OCI-LY3 (cell line): ENCODE measurements around the gene REPS2.
A peak's percentile ranks its signal among the peaks of the same experiment; 100 is the strongest.

Source experiments
- H2AFZ ChIP-seq: fragments of 200-600, 300-600 bp; shearing (Covaris generic); 2 replicates; pipeline ENCODE4 v1.6.0; 2014; ENCODE audit warnings: antibody characterized with exemption, low read depth, low read length
- H3K27ac ChIP-seq: fragments of 200-600, 300-600 bp; sonication (generic); 2 replicates; pipeline ENCODE4 v1.5.1; 2014; ENCODE audit warnings: mild to moderate bottlenecking, low read length, moderate library complexity, mixed read lengths
- H3K27me3 ChIP-seq: fragments of 200-600, 300-600 bp; sonication (generic); 2 replicates; pipeline ENCODE4 v1.6.1; 2014; ENCODE audit warnings: low read depth, low read length, mixed read lengths
- H3K36me3 ChIP-seq: fragments of 200-600, 300-600 bp; sonication (generic); replicated peaks from 2 replicates; pipeline ENCODE3; 2014; ENCODE audit warnings: low read depth, low read length, mixed read lengths
- H3K4me1 ChIP-seq: fragments of 300-600, 200-600 bp; sonication (generic); 2 replicates; pipeline ENCODE4 v1.6.1; 2014; ENCODE audit warnings: low read length, mixed read lengths
- H3K4me2 ChIP-seq: fragments of 200-600, 300-600 bp; sonication (generic); 2 replicates; pipeline ENCODE4 v1.6.1; 2014; ENCODE audit warnings: low read length, mixed read lengths
- H3K4me3 ChIP-seq: fragments of 300-600, 200-600 bp; sonication (generic); 2 replicates; pipeline ENCODE4 v1.5.1; 2014; ENCODE audit warnings: antibody characterized with exemption, mild to moderate bottlenecking, low read length, moderate library complexity
- H3K79me2 ChIP-seq: fragments of 300-600, 200-600 bp; shearing (Covaris generic); 2 replicates; pipeline ENCODE4 v1.6.1; 2014; ENCODE audit warnings: mild to moderate bottlenecking, low read length, mixed read lengths
- H3K9ac ChIP-seq: fragments of 300-600, 200-600 bp; shearing (Covaris generic); 2 replicates; pipeline ENCODE4 v1.6.0; 2014; ENCODE audit warnings: mild to moderate bottlenecking, low read length, moderate library complexity
- H3K9me3 ChIP-seq: fragments of 200-600, 300-600 bp; shearing (Covaris generic); 2 replicates; pipeline ENCODE4 v1.6.1; 2014; ENCODE audit warnings: low read length, mixed read lengths; ENCODE audit not compliant: insufficient read depth
- H4K20me1 ChIP-seq: fragments of 200-600, 300-600 bp; sonication (generic); 2 replicates; pipeline ENCODE4 v1.6.1; 2016; ENCODE audit warnings: low read length, mixed read lengths; ENCODE audit not compliant: insufficient read depth
- EZH2phosphoT487 ChIP-seq: fragments of 200-600 bp; shearing (Covaris generic); IDR thresholded peaks from 2 replicates; pipeline ENCODE4 v1.6.1; 2018; ENCODE audit warnings: antibody characterized with exemption, mixed run types, low read depth
- TF ChIP-seq, protein P1 (sequence below): fragments of 200-600, 300-600 bp; sonication (generic); IDR thresholded peaks from 2 replicates; pipeline ENCODE4 v1.5.1; 2014; ENCODE audit warnings: antibody characterized with exemption, low read length, low read depth

The REPS2 gene

DNA sequence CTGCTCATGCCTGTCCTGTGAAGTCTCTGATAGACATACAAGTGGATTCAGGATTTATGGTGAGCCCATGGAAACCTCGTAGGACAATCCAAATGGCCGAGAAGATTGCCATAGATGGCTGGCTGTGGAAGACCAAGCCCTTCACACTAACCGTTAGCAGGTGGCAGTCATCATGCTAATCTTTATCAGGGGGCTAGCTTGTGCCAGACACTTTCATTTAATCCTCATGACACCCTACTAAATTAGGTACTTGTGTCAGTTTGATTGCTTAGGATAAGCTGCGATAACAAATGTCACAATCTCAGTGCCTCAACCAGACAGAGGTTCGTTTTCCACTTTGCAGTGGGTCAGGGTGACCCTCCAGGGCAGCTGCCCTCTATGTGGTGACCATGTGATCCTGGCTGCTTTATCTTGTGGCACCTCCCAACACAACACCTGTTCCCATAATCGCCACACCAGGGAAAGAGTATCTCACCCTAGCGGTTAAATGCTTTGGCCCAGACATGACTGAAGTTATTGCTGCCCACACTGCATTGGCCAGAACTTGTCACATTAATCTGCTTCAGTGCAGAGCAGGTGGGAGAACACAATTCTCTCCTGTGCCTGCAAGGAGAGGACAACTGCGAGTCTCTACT lies 60.8 kb downstream of the REPS2 start:
- Histone ChIP-seq H4K20me1 (no peaks in the 10 kb centered on the region), H3K36me3 (no peaks in the 10 kb centered on the region), H3K4me3 (no peak overlapping the region), H3K9ac (no peak overlapping the region), H3K4me1 (peaks cover 3% of the 10 kb centered on the region; the same call in 1 of the 2 replicates), H3K9me3 (no peaks in the 10 kb centered on the region), H3K27ac (no peak overlapping the region), H3K79me2 (no peaks in the 10 kb centered on the region), H3K27me3 (0 out of 2 replicates have a peak, but pooled peaks cover 3% of the 10 kb centered on the region), H2AFZ (no peak overlapping the region), H3K4me2 (peak overlapping the region; percentile 68)
- TF ChIP-seq, protein P1, sequence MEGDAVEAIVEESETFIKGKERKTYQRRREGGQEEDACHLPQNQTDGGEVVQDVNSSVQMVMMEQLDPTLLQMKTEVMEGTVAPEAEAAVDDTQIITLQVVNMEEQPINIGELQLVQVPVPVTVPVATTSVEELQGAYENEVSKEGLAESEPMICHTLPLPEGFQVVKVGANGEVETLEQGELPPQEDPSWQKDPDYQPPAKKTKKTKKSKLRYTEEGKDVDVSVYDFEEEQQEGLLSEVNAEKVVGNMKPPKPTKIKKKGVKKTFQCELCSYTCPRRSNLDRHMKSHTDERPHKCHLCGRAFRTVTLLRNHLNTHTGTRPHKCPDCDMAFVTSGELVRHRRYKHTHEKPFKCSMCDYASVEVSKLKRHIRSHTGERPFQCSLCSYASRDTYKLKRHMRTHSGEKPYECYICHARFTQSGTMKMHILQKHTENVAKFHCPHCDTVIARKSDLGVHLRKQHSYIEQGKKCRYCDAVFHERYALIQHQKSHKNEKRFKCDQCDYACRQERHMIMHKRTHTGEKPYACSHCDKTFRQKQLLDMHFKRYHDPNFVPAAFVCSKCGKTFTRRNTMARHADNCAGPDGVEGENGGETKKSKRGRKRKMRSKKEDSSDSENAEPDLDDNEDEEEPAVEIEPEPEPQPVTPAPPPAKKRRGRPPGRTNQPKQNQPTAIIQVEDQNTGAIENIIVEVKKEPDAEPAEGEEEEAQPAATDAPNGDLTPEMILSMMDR, result peak; percentile 62
- no peak for TF ChIP-seq EZH2phosphoT487

DNA sequence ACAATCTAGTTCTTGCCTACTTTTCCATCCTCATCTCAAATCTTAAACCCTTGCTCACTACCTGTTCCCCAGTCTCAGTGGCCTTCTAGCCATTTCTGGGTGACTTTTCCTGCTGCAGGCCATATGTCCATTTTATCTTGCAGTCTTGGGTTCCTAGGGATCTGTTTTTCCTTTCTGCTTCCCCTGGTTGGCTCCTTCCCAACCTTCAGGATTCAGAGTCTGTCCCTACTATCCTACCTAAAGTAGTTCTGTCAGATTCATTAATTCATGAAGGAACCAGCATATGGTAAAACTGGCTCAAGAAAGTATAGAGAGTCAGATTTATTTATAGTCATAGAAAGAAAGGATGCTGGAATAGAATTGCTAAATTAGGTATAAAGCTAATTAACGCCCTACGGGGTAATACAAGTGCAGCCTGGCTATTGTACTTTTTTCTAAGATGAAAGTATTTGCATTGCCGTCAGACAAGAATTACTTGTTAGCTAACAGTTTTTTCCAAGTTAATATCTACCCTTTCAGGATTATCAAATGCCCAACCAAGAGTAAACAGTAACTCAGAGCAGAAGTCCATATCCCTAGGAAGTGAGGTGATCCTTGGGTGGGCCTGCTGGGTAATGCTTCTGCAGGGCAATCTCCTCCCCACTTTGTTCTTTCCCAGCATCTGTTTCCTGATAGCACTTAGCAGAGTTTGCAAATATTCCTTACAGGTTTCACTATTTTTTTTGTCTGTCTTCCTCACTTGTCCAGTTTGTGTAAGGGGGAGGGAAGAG lies 63.6 kb downstream of the REPS2 start:
- Histone ChIP-seq H3K4me3 (no peak overlapping the region), H4K20me1 (no peaks in the 10 kb centered on the region), H3K79me2 (no peaks in the 10 kb centered on the region), H3K27me3 (no peaks in the 10 kb centered on the region), H3K27ac (no peak overlapping the region), H3K36me3 (no peaks in the 10 kb centered on the region), H3K4me1 (peaks cover 5% of the 10 kb centered on the region; the same call in 1 of the 2 replicates), H2AFZ (no peak overlapping the region), H3K9ac (no peak overlapping the region), H3K9me3 (no peaks in the 10 kb centered on the region), H3K4me2 (no peak overlapping the region)
- TF ChIP-seq, protein P1, result no peak
- no peak for TF ChIP-seq EZH2phosphoT487

DNA sequence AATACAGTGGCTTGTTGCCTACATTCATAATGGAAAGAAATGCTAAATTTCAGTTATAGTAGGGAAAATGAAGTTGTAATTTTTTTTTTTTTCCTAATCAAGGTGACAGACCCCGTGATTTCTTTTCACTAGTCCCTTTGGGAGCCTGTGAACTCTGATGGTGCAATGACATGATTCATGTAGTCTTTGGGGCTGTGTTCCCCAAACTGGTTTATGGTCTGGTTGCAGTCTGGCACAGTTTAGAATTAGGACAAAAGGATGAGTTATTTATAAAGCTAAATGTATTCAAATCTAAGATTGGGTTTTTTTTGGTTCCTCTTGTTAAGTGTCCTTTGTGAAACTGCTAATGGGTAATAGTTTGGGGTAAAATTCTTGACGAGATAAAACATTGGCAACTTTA lies 66.0 kb downstream of the REPS2 start:
- Histone ChIP-seq H3K9me3 (no peaks in the 10 kb centered on the region), H3K4me3 (no peak overlapping the region), H3K79me2 (no peaks in the 10 kb centered on the region), H3K9ac (no peak overlapping the region), H3K27me3 (no peaks in the 10 kb centered on the region), H3K27ac (no peak overlapping the region), H2AFZ (no peak overlapping the region), H3K4me1 (0 out of 2 replicates have a peak, but pooled peaks cover 2% of the 10 kb centered on the region), H3K36me3 (no peaks in the 10 kb centered on the region), H4K20me1 (no peaks in the 10 kb centered on the region), H3K4me2 (no peak overlapping the region)
- TF ChIP-seq, protein P1, result no peak

DNA sequence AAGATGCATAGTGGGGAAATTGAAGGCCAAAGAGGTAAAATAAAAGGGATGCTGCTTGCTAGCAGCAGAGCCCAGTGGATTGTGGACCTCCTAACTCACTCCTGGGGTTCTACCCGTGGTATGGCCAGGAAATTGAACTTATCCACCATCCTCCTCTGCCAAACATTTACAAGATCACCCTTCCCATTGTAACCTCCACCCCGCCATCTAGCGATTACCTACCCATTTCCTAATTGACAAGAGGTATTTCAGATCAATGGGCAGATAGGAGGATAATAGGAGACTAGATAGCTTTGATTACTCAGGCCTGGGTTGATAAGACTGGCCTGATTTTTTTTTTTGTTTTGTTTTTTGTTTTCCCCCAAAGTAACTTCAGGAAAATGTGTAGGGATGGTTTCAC lies 67.8 kb downstream of the REPS2 start:
- H3K4me2 ChIP-seq, result no peak overlapping the region
- no peak overlapping the region for H3K27ac ChIP-seq
- H4K20me1 ChIP-seq, result no peaks in the 10 kb centered on the region
- no peaks in the 10 kb centered on the region for H3K79me2 ChIP-seq
- peaks cover 12% of the 10 kb centered on the region for H3K4me1 ChIP-seq
- no peaks in the 10 kb centered on the region for H3K36me3 ChIP-seq
- H3K4me3 ChIP-seq, result no peak overlapping the region
- no peak overlapping the region for H3K9ac ChIP-seq
- no peak overlapping the region for H2AFZ ChIP-seq
- no peaks in the 10 kb centered on the region for H3K9me3 ChIP-seq
- TF ChIP-seq, protein P1, result no peak
- TF ChIP-seq EZH2phosphoT487, result no peak
- H3K27me3 ChIP-seq, result no peaks in the 10 kb centered on the region
